Measurements from ENCODE around the gene ACVR1. TPM values are rescaled to one million over a fixed set of nuclear protein-coding genes. Genes with fewer than 3 reads are reported as not detected.

The ACVR1 gene
- total and polyA plus RNA-seq, 3 experiments from 2014 or later = 9.5 to 18.3 (median 14.8) TPM

GRCh38 chr2:157785866-157786662, 90.1 kb downstream of the ACVR1 start:
- Histone ChIP-seq H3K27ac (ENCODE audit: low read depth, low read length) (peak overlapping the region; percentile 29), H3K36me3 (ENCODE audit: insufficient read depth, low read length) (no peaks in the 10 kb centered on the region), H3K9me3 (ENCODE audit: low read length) (no peaks in the 10 kb centered on the region), H3K4me3 (ENCODE audit: low read length) (no peak overlapping the region), H3K27me3 (ENCODE audit: insufficient read depth, low read length, poor library complexity, severe bottlenecking) (no peaks in the 10 kb centered on the region), H3K4me1 (ENCODE audit: insufficient read depth, low read length) (peaks cover 25% of the 10 kb centered on the region)
- Mint-ChIP-seq H3K4me3 (no peak overlapping the region), H3K4me1 (peaks cover 25 to 54% (median 39%) of the 10 kb centered on the region in 3 donors), H3K36me3 (peaks cover 0 to 14% (median 6%) of the 10 kb centered on the region in 3 donors), H3K27ac (peak overlapping the region in 1 of 8 donors; percentile 27), H3K27me3 (no peaks in the 10 kb centered on the region), H3K9me3 (no peaks in the 10 kb centered on the region)
- no peak for DNase-seq
- ChIA-PET POLR2A (no interaction called here), CTCF (no interaction called here)

DNA sequence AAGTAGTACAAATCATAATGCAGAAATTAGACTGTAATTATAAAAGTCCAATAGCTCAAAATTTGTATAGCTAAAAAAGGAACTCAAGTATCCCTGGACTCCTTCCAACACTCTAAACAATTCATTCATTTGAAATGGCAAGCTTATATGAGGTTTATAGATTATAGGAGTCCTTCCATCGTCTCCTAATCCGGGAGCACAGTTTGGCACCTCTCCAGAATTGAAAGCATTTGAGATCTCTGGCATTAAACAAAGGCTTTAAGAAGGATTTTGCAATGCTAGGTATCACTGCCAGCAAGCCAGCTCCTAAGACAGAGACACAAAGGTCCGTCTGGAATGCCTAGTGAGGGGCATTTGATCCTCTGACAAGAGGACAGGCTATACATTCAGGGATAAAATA, 90.9 kb downstream of the ACVR1 start:
- Histone ChIP-seq H3K27ac (ENCODE audit: low read depth, low read length) (no peak overlapping the region), H3K36me3 (ENCODE audit: insufficient read depth, low read length) (peaks cover 1% of the 10 kb centered on the region), H3K4me3 (ENCODE audit: low read length) (no peak overlapping the region), H3K4me1 (ENCODE audit: insufficient read depth, low read length) (peaks cover 25% of the 10 kb centered on the region), H3K27me3 (ENCODE audit: insufficient read depth, low read length, poor library complexity, severe bottlenecking) (no peaks in the 10 kb centered on the region), H3K9me3 (ENCODE audit: low read length) (no peaks in the 10 kb centered on the region)
- ChIA-PET POLR2A (no interaction called here), CTCF (no interaction called here)
- Mint-ChIP-seq H3K4me1 (peaks cover 24 to 54% (median 39%) of the 10 kb centered on the region in 3 donors), H3K9me3 (no peaks in the 10 kb centered on the region), H3K27me3 (no peaks in the 10 kb centered on the region), H3K27ac (no peak overlapping the region), H3K4me3 (no peak overlapping the region), H3K36me3 (peaks cover 2 to 21% (median 6%) of the 10 kb centered on the region in 3 donors)
- no peak for DNase-seq

GRCh38 chr2:157784823-157785175, 91.3 kb downstream of the ACVR1 start:
- Mint-ChIP-seq H3K27ac (peak overlapping the region in 2 of 8 donors; percentile 4 to 19), H3K4me1 (peaks cover 20 to 54% (median 39%) of the 10 kb centered on the region in 3 donors), H3K4me3 (no peak overlapping the region), H3K27me3 (no peaks in the 10 kb centered on the region), H3K9me3 (no peaks in the 10 kb centered on the region), H3K36me3 (peaks cover 4 to 25% (median 6%) of the 10 kb centered on the region in 3 donors)
- POLR2A ChIA-PET = no interaction called here
- Histone ChIP-seq H3K36me3 (ENCODE audit: insufficient read depth, low read length) (peaks cover 5% of the 10 kb centered on the region), H3K4me1 (ENCODE audit: insufficient read depth, low read length) (peaks cover 25% of the 10 kb centered on the region), H3K9me3 (ENCODE audit: low read length) (no peaks in the 10 kb centered on the region), H3K27me3 (ENCODE audit: insufficient read depth, low read length, poor library complexity, severe bottlenecking) (no peaks in the 10 kb centered on the region), H3K4me3 (ENCODE audit: low read length) (no peak overlapping the region), H3K27ac (ENCODE audit: low read depth, low read length) (no peak overlapping the region)
- no peak for DNase-seq
- CTCF ChIA-PET = no interaction called here

DNA sequence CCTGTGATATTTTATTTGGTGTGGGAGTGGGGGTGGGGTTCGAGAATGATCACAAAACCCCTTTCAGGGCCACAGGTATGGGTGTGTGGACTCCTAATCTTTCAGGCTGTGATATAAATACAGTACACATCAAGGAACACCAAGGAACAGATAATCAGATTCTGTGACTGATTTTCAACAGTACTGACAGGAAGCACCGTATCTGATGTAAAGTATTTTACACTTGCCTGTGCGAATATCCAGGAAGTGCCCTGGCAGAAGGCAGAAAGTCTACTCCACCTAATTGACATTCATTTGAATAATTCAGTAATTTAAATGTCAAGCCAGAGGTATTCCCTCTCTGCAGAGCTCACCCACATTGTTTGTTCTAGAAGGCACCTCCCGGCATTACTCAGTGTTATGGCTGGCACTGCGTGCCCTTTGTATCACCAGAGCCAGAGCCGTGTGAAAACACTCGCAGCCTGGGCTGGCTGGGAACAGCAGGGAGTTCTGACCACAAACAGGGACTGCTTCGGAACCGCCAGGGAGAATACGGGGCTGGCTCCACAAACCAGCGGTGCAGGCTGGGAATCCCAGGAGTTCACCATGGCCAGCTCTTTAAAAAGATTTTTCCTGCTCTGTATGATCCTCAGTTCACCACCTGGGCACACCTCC, 91.8 kb downstream of the ACVR1 start:
- no peak overlapping the region for H3K4me3 ChIP-seq (ENCODE audit: low read length)
- Mint-ChIP-seq H3K27ac (peak overlapping the region in 2 of 8 donors; percentile 4 to 23), H3K27me3 (no peaks in the 10 kb centered on the region), H3K4me1 (peaks cover 20 to 53% (median 39%) of the 10 kb centered on the region in 3 donors), H3K9me3 (no peaks in the 10 kb centered on the region), H3K36me3 (peaks cover 4 to 30% (median 6%) of the 10 kb centered on the region in 3 donors), H3K4me3 (no peak overlapping the region)
- H3K9me3 ChIP-seq (ENCODE audit: low read length) = no peaks in the 10 kb centered on the region
- H3K4me1 ChIP-seq (ENCODE audit: insufficient read depth, low read length) = peaks cover 25% of the 10 kb centered on the region
- POLR2A ChIA-PET = no interaction called here
- H3K36me3 ChIP-seq (ENCODE audit: insufficient read depth, low read length) = peaks cover 7% of the 10 kb centered on the region
- H3K27me3 ChIP-seq (ENCODE audit: insufficient read depth, low read length, poor library complexity, severe bottlenecking) = no peaks in the 10 kb centered on the region
- no peak for DNase-seq
- CTCF ChIA-PET = no interaction called here
- no peak overlapping the region for H3K27ac ChIP-seq (ENCODE audit: low read depth, low read length)

- Histone ChIP-seq H3K4me1 (ENCODE audit: insufficient read depth, low read length) (peaks cover 25% of the 10 kb centered on the region), H3K27ac (ENCODE audit: low read depth, low read length) (no peak overlapping the region), H3K9me3 (ENCODE audit: low read length) (no peaks in the 10 kb centered on the region), H3K36me3 (ENCODE audit: insufficient read depth, low read length) (peaks cover 9% of the 10 kb centered on the region), H3K4me3 (ENCODE audit: low read length) (no peak overlapping the region), H3K27me3 (ENCODE audit: insufficient read depth, low read length, poor library complexity, severe bottlenecking) (no peaks in the 10 kb centered on the region)
- Mint-ChIP-seq H3K36me3 (peaks cover 4 to 34% (median 5%) of the 10 kb centered on the region in 3 donors), H3K27ac (no peak overlapping the region), H3K27me3 (no peaks in the 10 kb centered on the region), H3K4me1 (peaks cover 20 to 49% (median 39%) of the 10 kb centered on the region in 3 donors), H3K9me3 (no peaks in the 10 kb centered on the region), H3K4me3 (no peak overlapping the region)
- POLR2A ChIA-PET = no interaction called here
- no peak for DNase-seq
- CTCF ChIA-PET = no interaction called here
These were observed 92.9 kb downstream of the ACVR1 start for GRCh38 chr2:157783245-157783644.

DNA sequence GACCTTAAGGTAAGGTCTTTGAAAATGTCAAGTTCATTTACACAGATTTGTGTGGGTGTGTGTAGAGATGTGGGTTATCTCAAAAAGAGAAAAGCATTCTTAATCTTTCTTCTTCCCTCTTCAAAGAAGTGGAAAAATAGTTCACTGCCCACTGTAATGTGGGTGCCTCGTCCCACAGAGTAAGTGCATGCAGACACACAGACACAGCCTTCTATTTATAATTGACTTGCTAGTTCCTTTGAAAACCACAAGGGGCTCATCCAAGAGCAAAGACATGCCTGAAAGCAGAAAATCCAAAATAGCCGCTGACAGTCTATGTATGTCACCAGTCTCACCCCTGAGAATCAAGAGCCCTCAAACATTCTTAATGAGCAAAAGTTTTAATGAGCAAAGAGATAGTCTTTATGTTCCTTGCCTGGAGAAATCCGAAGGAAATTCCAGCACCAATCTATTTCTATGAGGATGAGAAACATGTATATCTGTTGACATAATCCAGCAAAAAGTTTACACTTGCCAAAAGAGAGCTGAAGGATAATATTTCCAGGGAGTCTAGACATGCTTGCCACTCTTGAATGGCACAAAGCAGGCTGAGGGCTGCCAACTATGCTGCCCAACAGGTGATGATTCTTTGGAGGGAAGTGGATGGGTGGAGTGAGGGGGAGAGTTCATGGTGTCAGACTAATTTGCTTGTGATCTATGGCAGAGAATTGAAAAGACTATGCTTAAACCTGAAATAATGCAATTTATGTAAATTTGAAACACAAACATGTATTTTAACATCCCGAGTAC, 93.9 kb downstream of the ACVR1 start:
- DNase-seq = no peak
- H3K27ac Mint-ChIP-seq = peak overlapping the region in 3 of 8 donors; percentile 31 to 39 (median 38)
- peaks cover 20 to 43% (median 34%) of the 10 kb centered on the region in 3 donors for H3K4me1 Mint-ChIP-seq
- no peaks in the 10 kb centered on the region for H3K27me3 Mint-ChIP-seq
- H3K4me3 Mint-ChIP-seq = no peak overlapping the region
- H3K9me3 ChIP-seq (ENCODE audit: low read length) = no peaks in the 10 kb centered on the region
- H3K36me3 ChIP-seq (ENCODE audit: insufficient read depth, low read length) = peaks cover 14% of the 10 kb centered on the region
- ChIA-PET POLR2A (no interaction called here), CTCF (no interaction called here)
- no peak overlapping the region for H3K4me3 ChIP-seq (ENCODE audit: low read length)
- H3K9me3 Mint-ChIP-seq = no peaks in the 10 kb centered on the region
- peaks cover 25% of the 10 kb centered on the region for H3K4me1 ChIP-seq (ENCODE audit: insufficient read depth, low read length)
- no peak overlapping the region for H3K27ac ChIP-seq (ENCODE audit: low read depth, low read length)
- peaks cover 4 to 38% (median 6%) of the 10 kb centered on the region in 3 donors for H3K36me3 Mint-ChIP-seq
- no peaks in the 10 kb centered on the region for H3K27me3 ChIP-seq (ENCODE audit: insufficient read depth, low read length, poor library complexity, severe bottlenecking)

- Histone ChIP-seq H3K4me1 (ENCODE audit: insufficient read depth, low read length) (peaks cover 25% of the 10 kb centered on the region), H3K9me3 (ENCODE audit: low read length) (no peaks in the 10 kb centered on the region), H3K36me3 (ENCODE audit: insufficient read depth, low read length) (peaks cover 23% of the 10 kb centered on the region), H3K27me3 (ENCODE audit: insufficient read depth, low read length, poor library complexity, severe bottlenecking) (no peaks in the 10 kb centered on the region), H3K4me3 (ENCODE audit: low read length) (no peak overlapping the region), H3K27ac (ENCODE audit: low read depth, low read length) (no peak overlapping the region)
- H3K27ac Mint-ChIP-seq = peak overlapping the region in 1 of 8 donors; percentile 38
- DNase-seq = no peak
- no peak overlapping the region for H3K4me3 Mint-ChIP-seq
- H3K36me3 Mint-ChIP-seq = peaks cover 4 to 48% (median 9%) of the 10 kb centered on the region in 3 donors
- H3K4me1 Mint-ChIP-seq = peaks cover 18 to 33% (median 29%) of the 10 kb centered on the region in 3 donors
- POLR2A ChIA-PET = no interaction called here
- no peaks in the 10 kb centered on the region for H3K27me3 Mint-ChIP-seq
- CTCF ChIA-PET = interaction anchor here (0.8 kb wide), 1 partner anchor 9 kb away, joined by 3 read pairs; no protein-coding TSS in a partner anchor
- H3K9me3 Mint-ChIP-seq = no peaks in the 10 kb centered on the region
These were observed 95.9 kb downstream of the ACVR1 start for GRCh38 chr2:157780211-157780610.

DNA sequence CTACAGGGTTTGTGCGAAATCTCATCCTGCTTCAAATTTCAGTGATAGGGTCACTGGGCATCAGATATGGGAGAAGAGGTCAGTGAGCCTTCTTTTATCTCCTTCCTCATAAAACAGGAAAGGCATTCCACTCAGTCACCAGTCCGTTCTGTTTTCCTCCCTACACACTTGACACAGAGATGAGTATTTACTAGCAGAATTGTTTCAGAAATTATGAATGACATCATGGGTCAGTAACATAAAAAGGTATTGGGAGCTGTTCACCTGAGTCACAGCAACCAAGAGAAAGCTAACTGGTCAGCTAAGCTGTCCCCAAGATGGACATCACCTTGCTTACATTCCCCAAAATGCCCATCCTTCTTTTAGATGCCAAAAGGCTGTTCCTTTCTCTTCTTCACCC, 96.3 kb downstream of the ACVR1 start:
- H3K36me3 Mint-ChIP-seq = peaks cover 4 to 53% (median 9%) of the 10 kb centered on the region in 3 donors
- DNase-seq = no peak
- no peak overlapping the region for H3K27ac Mint-ChIP-seq
- H3K27me3 ChIP-seq (ENCODE audit: insufficient read depth, low read length, poor library complexity, severe bottlenecking) = no peaks in the 10 kb centered on the region
- H3K36me3 ChIP-seq (ENCODE audit: insufficient read depth, low read length) = peaks cover 23% of the 10 kb centered on the region
- no peak overlapping the region for H3K4me3 Mint-ChIP-seq
- H3K9me3 ChIP-seq (ENCODE audit: low read length) = no peaks in the 10 kb centered on the region
- no peak overlapping the region for H3K27ac ChIP-seq (ENCODE audit: low read depth, low read length)
- ChIA-PET CTCF (no interaction called here), POLR2A (no interaction called here)
- H3K27me3 Mint-ChIP-seq = no peaks in the 10 kb centered on the region
- no peak overlapping the region for H3K4me3 ChIP-seq (ENCODE audit: low read length)
- peaks cover 18 to 32% (median 27%) of the 10 kb centered on the region in 3 donors for H3K4me1 Mint-ChIP-seq
- H3K4me1 ChIP-seq (ENCODE audit: insufficient read depth, low read length) = peaks cover 24% of the 10 kb centered on the region
- H3K9me3 Mint-ChIP-seq = no peaks in the 10 kb centered on the region
